Subcutaneous abdominal adipose tissue (tissue), 5 donors: ENCODE data around the gene CTXN3.

Experiments
- H3K27ac ChIP-seq: one replicate; pipeline ENCODE4 v1.7.0; 2013; ENCODE audit warnings: low read depth, mild to moderate bottlenecking, inconsistent platforms, low read length, moderate library complexity
- H3K27me3 ChIP-seq, 5 donors: one replicate each; pipeline ENCODE4 v1.7.0; 2013; ENCODE audit warnings: low read length in 5 of 5, inconsistent platforms in 1 of 5; ENCODE audit not compliant: control insufficient read depth in 5 of 5, insufficient read depth in 4 of 5
- H3K36me3 ChIP-seq, 5 donors: one replicate each; pipeline ENCODE4 v1.7.0; 2013; ENCODE audit warnings: low read length in 5 of 5; ENCODE audit not compliant: control insufficient read depth in 5 of 5, insufficient read depth in 5 of 5
- H3K4me1 ChIP-seq, 5 donors: one replicate each; pipeline ENCODE4 v1.7.0; 2013; ENCODE audit warnings: low read length in 5 of 5, mild to moderate bottlenecking in 3 of 5, moderate library complexity in 1 of 5; ENCODE audit not compliant: control insufficient read depth in 5 of 5, insufficient read depth in 5 of 5
- H3K4me3 ChIP-seq, 5 donors: one replicate each; pipeline ENCODE4 v1.7.0; 2013; ENCODE audit warnings: low read length in 5 of 5, low read depth in 1 of 5
- H3K9ac ChIP-seq, 5 donors: one replicate each; pipeline ENCODE4 v1.7.0; 2013; ENCODE audit warnings: low read length in 5 of 5, mild to moderate bottlenecking in 4 of 5, moderate library complexity in 3 of 5
- H3K9me3 ChIP-seq, 5 donors: one replicate each; pipeline ENCODE4 v1.7.0; 2013; ENCODE audit warnings: low read length in 5 of 5; ENCODE audit not compliant: control insufficient read depth in 5 of 5
- donor health status: healthy.
- donor health status: healthy.
- donor health status: healthy.
- donor health status: healthy.
- donor health status: healthy.

Gene CTXN3

GRCh38 chr5:127650022-127650421 is 1.1 kb downstream of the CTXN3 start:
- no peaks in the 10 kb centered on the region for H3K36me3 ChIP-seq
- H3K4me3 ChIP-seq = no peak overlapping the region
- H3K9ac ChIP-seq = no peak overlapping the region
- no peak overlapping the region for H3K27ac ChIP-seq
- H3K27me3 ChIP-seq = no peaks in the 10 kb centered on the region
- no peaks in the 10 kb centered on the region for H3K4me1 ChIP-seq
- no peaks in the 10 kb centered on the region for H3K9me3 ChIP-seq

- Histone ChIP-seq H3K27ac (no peak overlapping the region), H3K27me3 (no peaks in the 10 kb centered on the region), H3K36me3 (no peaks in the 10 kb centered on the region), H3K9ac (no peak overlapping the region), H3K4me1 (no peaks in the 10 kb centered on the region), H3K9me3 (no peaks in the 10 kb centered on the region), H3K4me3 (no peak overlapping the region)
These were observed 1.8 kb downstream of the CTXN3 start for GRCh38 chr5:127650649-127651048.

- no peak overlapping the region for H3K9ac ChIP-seq
- H3K27me3 ChIP-seq = no peaks in the 10 kb centered on the region
- H3K36me3 ChIP-seq = no peaks in the 10 kb centered on the region
- H3K9me3 ChIP-seq = no peaks in the 10 kb centered on the region
- no peaks in the 10 kb centered on the region for H3K4me1 ChIP-seq
- no peak overlapping the region for H3K4me3 ChIP-seq
- no peak overlapping the region for H3K27ac ChIP-seq
These were observed 4.2 kb downstream of the CTXN3 start for GRCh38 chr5:127652952-127653611.

GRCh38 chr5:127656825-127657224 is 7.9 kb downstream of the CTXN3 start:
- Histone ChIP-seq H3K36me3 (no peaks in the 10 kb centered on the region), H3K27ac (no peak overlapping the region), H3K4me1 (no peaks in the 10 kb centered on the region), H3K4me3 (no peak overlapping the region), H3K27me3 (no peaks in the 10 kb centered on the region), H3K9me3 (no peaks in the 10 kb centered on the region), H3K9ac (no peak overlapping the region)

- Histone ChIP-seq H3K9me3 (no peaks in the 10 kb centered on the region), H3K4me3 (no peak overlapping the region), H3K27ac (no peak overlapping the region), H3K27me3 (no peaks in the 10 kb centered on the region), H3K36me3 (no peaks in the 10 kb centered on the region), H3K4me1 (no peaks in the 10 kb centered on the region), H3K9ac (no peak overlapping the region)
These were observed 11.3 kb downstream of the CTXN3 start for GRCh38 chr5:127660047-127660733.

GRCh38 chr5:127664093-127664492 is 15.2 kb downstream of the CTXN3 start:
- Histone ChIP-seq H3K4me3 (no peak overlapping the region), H3K9ac (no peak overlapping the region), H3K9me3 (no peaks in the 10 kb centered on the region), H3K36me3 (no peaks in the 10 kb centered on the region), H3K27ac (no peak overlapping the region), H3K27me3 (no peaks in the 10 kb centered on the region), H3K4me1 (peaks cover 0 to 8% (median 0%) of the 10 kb centered on the region in 5 donors)

- no peaks in the 10 kb centered on the region for H3K9me3 ChIP-seq
- H3K4me1 ChIP-seq = peaks cover 0 to 8% (median 0%) of the 10 kb centered on the region in 5 donors
- no peak overlapping the region for H3K4me3 ChIP-seq
- H3K27me3 ChIP-seq = no peaks in the 10 kb centered on the region
- H3K9ac ChIP-seq = no peak overlapping the region
- H3K36me3 ChIP-seq = no peaks in the 10 kb centered on the region
- no peak overlapping the region for H3K27ac ChIP-seq
These were observed 16.8 kb downstream of the CTXN3 start for GRCh38 chr5:127665641-127666040.

- Histone ChIP-seq H3K9me3 (no peaks in the 10 kb centered on the region), H3K27ac (no peak overlapping the region), H3K4me3 (no peak overlapping the region), H3K9ac (no peak overlapping the region), H3K4me1 (peaks cover 0 to 8% (median 0%) of the 10 kb centered on the region in 5 donors), H3K27me3 (no peaks in the 10 kb centered on the region), H3K36me3 (no peaks in the 10 kb centered on the region)
These were observed 17.3 kb downstream of the CTXN3 start for GRCh38 chr5:127666043-127666716.

- Histone ChIP-seq H3K27ac (no peak overlapping the region), H3K36me3 (no peaks in the 10 kb centered on the region)
These were observed 19.0 kb downstream of the CTXN3 start for GRCh38 chr5:127667926-127668325.

GRCh38 chr5:127671218-127671617 is 22.3 kb downstream of the CTXN3 start:
- H3K4me1 ChIP-seq = peaks cover 0 to 2% (median 0%) of the 10 kb centered on the region in 5 donors
- H3K27me3 ChIP-seq = no peaks in the 10 kb centered on the region
- no peaks in the 10 kb centered on the region for H3K36me3 ChIP-seq
- no peak overlapping the region for H3K4me3 ChIP-seq
- H3K27ac ChIP-seq = no peak overlapping the region
- H3K9ac ChIP-seq = no peak overlapping the region
- H3K9me3 ChIP-seq = no peaks in the 10 kb centered on the region

More at GRCh38 chr5:127667926-127668325, 19.0 kb downstream of the CTXN3 start:
- peaks cover 0 to 8% (median 0%) of the 10 kb centered on the region in 5 donors for H3K4me1 ChIP-seq
- no peaks in the 10 kb centered on the region for H3K9me3 ChIP-seq
- no peaks in the 10 kb centered on the region for H3K27me3 ChIP-seq
- H3K9ac ChIP-seq = no peak overlapping the region
- no peak overlapping the region for H3K4me3 ChIP-seq
